NCI-H2081 treated with DMSO at 0.1 percent for 48 hours (cell line): ENCODE measurements around the gene QKI.

ENCODE experiments used
- DNase-seq: peaks from one replicate; lab custom pipeline; 2025; lab: John Stamatoyannopoulos, UW

The QKI gene

GRCh38 chr6:163617549-163617948 lies 203.0 kb downstream of the QKI start:
- DNase-seq: no peak

GRCh38 chr6:163620101-163620500 lies 205.6 kb downstream of the QKI start:
- no peak for DNase-seq

- DNase-seq: no peak
Measured at GRCh38 chr6:163620670-163621330, 206.3 kb downstream of the QKI start.

GRCh38 chr6:163625265-163625664 lies 210.7 kb downstream of the QKI start:
- no peak for DNase-seq

- no peak for DNase-seq
Measured at GRCh38 chr6:163626073-163626867, 211.8 kb downstream of the QKI start.

- no peak for DNase-seq
Measured at GRCh38 chr6:163627274-163628062, 212.9 kb downstream of the QKI start.
